Body of pancreas (tissue), 4 donors: ENCODE data around the gene TGFB1I1.

Source experiments
- POLR2A ChIP-seq, 3 donors: fragments of 450-650 bp; IDR thresholded peaks; one replicate each; pipeline ENCODE4 v1.6.1; 2016; ENCODE audit warnings: antibody characterized with exemption in 3 of 3, mild to moderate bottlenecking in 2 of 3
- TF ChIP-seq, protein P1 (sequence below), 7 experiments: fragments of 450-650 bp in 4 of 7; fragments of 200-600 bp in 3 of 7; sonication (generic) in 3 of 7; IDR thresholded peaks; one replicate each; pipeline ENCODE4 v1.5.1; 2016 to 2019; ENCODE audit warnings: antibody characterized with exemption in 7 of 7

GRCh38 chr16:31486045-31486444, 14.1 kb downstream of the TGFB1I1 start:
- TF ChIP-seq, protein P1, sequence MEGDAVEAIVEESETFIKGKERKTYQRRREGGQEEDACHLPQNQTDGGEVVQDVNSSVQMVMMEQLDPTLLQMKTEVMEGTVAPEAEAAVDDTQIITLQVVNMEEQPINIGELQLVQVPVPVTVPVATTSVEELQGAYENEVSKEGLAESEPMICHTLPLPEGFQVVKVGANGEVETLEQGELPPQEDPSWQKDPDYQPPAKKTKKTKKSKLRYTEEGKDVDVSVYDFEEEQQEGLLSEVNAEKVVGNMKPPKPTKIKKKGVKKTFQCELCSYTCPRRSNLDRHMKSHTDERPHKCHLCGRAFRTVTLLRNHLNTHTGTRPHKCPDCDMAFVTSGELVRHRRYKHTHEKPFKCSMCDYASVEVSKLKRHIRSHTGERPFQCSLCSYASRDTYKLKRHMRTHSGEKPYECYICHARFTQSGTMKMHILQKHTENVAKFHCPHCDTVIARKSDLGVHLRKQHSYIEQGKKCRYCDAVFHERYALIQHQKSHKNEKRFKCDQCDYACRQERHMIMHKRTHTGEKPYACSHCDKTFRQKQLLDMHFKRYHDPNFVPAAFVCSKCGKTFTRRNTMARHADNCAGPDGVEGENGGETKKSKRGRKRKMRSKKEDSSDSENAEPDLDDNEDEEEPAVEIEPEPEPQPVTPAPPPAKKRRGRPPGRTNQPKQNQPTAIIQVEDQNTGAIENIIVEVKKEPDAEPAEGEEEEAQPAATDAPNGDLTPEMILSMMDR (IDR thresholded peaks at IDR 0.05), result no peak
- no peak for TF ChIP-seq POLR2A (IDR thresholded peaks at IDR 0.05)
